A549 (cell line): Measurements from ENCODE around the gene DXO. TPM values are rescaled to one million over a fixed set of nuclear protein-coding genes. Genes with fewer than 3 reads are reported as not detected.

Experiments used
- ATAC-seq, 2 experiments: fragments of 200-7000 bp in 1 of 2; fragments of >200 bp in 1 of 2; cut with Nextera tagmentation in 1 of 2; cut with Tn5 transposase in 1 of 2; 3 replicates each; pipeline versions ENCODE4 v1.8.0 to v1.9.1; 2018 to 2020; ENCODE audit warnings: mild to moderate bottlenecking in 1 of 2, moderate library complexity in 1 of 2
- CTCF ChIA-PET: fragments of 300-600 bp; sonication (Branson Sonifier 250); formaldehyde crosslinking; extraction: SDS; loops from one replicate; lab custom pipeline; 2021; ENCODE audit warnings: antibody characterized with exemption, inconsistent platforms; lab: Yijun Ruan, JAX
- POLR2A ChIA-PET: fragments of 350-600 bp; formaldehyde crosslinking; extraction: SDS; loops from one replicate; lab custom pipeline; 2021; ENCODE audit warnings: antibody characterized with exemption, inconsistent platforms; lab: Yijun Ruan, JAX
- DNase-seq, 2 experiments: peaks; one replicate each; pipeline versions ENCODE4 v3.0.0 to v3.0.0-alpha.2; 2011 to 2016; ENCODE audit warnings: low read depth in 1 of 2, low spot score in 1 of 2
- FAIRE-seq: peaks from 2 replicates; lab custom pipeline; 2011; peaks lifted over from hg19 to GRCh38; lab: Jason Lieb, UNC
- H3K27ac ChIP-seq, 2 experiments: fragments of >200 bp; sonication (Bioruptor Twin); formaldehyde crosslinking; 3 replicates each; pipeline ENCODE4 v1.5.1; 2016 to 2017
- H3K4me1 ChIP-seq: fragments of >200 bp; sonication (Bioruptor Twin); formaldehyde crosslinking; 3 replicates; pipeline ENCODE4 v1.6.1; 2016
- H3K4me2 ChIP-seq: fragments of >200 bp; sonication (Bioruptor Twin); formaldehyde crosslinking; 3 replicates; pipeline ENCODE4 v1.6.1; 2016
- H3K4me3 ChIP-seq: fragments of >200 bp; sonication (Bioruptor Twin); formaldehyde crosslinking; 3 replicates; pipeline ENCODE4 v1.5.1; 2016
- H3K9me3 ChIP-seq: fragments of >200 bp; sonication (Bioruptor Twin); formaldehyde crosslinking; 3 replicates; pipeline ENCODE4 v1.6.1; 2016
- CBX8 ChIP-seq: fragments of 200-600 bp; sonication (generic); IDR thresholded peaks from 2 replicates; pipeline ENCODE4 v1.6.1; 2016
- CTCF ChIP-seq: fragments of >200 bp; sonication (Bioruptor Twin); formaldehyde crosslinking; IDR thresholded peaks from 3 replicates; pipeline ENCODE4 v1.5.1; 2016
- EHMT2 ChIP-seq: fragments of 200-600 bp; sonication (generic); IDR thresholded peaks from 2 replicates; pipeline ENCODE4 v1.6.1; 2016; ENCODE audit warnings: antibody characterized with exemption, low read depth, mild to moderate bottlenecking, moderate library complexity
- FOSB ChIP-seq: fragments of 250-450 bp; sonication (Bioruptor Pico); IDR thresholded peaks from 2 replicates; pipeline ENCODE4 v1.5.0; 2020; ENCODE audit warnings: mild to moderate bottlenecking, moderate library complexity
- FOXS1 ChIP-seq: fragments of 250-450 bp; sonication (Bioruptor Pico); IDR thresholded peaks from 2 replicates; pipeline ENCODE4 v1.5.0; 2020; ENCODE audit warnings: mild to moderate bottlenecking, moderate library complexity
- GATA3 ChIP-seq: IDR thresholded peaks from 2 replicates; pipeline ENCODE4 v1.6.1; 2012; ENCODE audit warnings: borderline replicate concordance
- HDAC2 ChIP-seq: fragments of 200-600 bp; sonication (generic); IDR thresholded peaks from 2 replicates; pipeline ENCODE4 v1.6.1; 2016
- HOXB5 ChIP-seq: fragments of 250-450 bp; sonication (Bioruptor Pico); IDR thresholded peaks from 2 replicates; pipeline ENCODE4 v1.5.0; 2020; ENCODE audit warnings: mild to moderate bottlenecking, moderate library complexity
- JUN ChIP-seq, 2 experiments: fragments of >200 bp; sonication (Bioruptor Twin); formaldehyde crosslinking; IDR thresholded peaks; 2 replicates in 1 of 2; 3 replicates in 1 of 2; pipeline ENCODE4 v1.6.1; 2016 to 2017
- MAX ChIP-seq: IDR thresholded peaks from 2 replicates; pipeline ENCODE4 v1.6.1; 2012
- MYC ChIP-seq: IDR thresholded peaks from 2 replicates; pipeline ENCODE4 v1.6.1; 2012; ENCODE audit warnings: mild to moderate bottlenecking, inconsistent platforms, low read length, improper control_type of control experiment, borderline replicate concordance
- NPAS2 ChIP-seq: fragments of 250-450 bp; sonication (Bioruptor Pico); IDR thresholded peaks from 2 replicates; pipeline ENCODE4 v1.8.0; 2022; ENCODE audit warnings: mild to moderate bottlenecking, moderate library complexity, borderline replicate concordance
- POLR2A ChIP-seq: IDR thresholded peaks from 2 replicates; pipeline ENCODE4 v1.6.1; 2012; ENCODE audit warnings: mild to moderate bottlenecking, low read length
- RAD21 ChIP-seq, 2 experiments: fragments of >200 bp in 1 of 2; sonication (Bioruptor Twin) in 1 of 2; formaldehyde crosslinking in 1 of 2; IDR thresholded peaks in 1 of 2; conservative IDR thresholded peaks in 1 of 2; 2 replicates in 1 of 2; 3 replicates in 1 of 2; pipeline ENCODE4 v1.6.1; 2012 to 2018; ENCODE audit warnings: inconsistent platforms in 1 of 2
- RCOR1 ChIP-seq: fragments of 150-350 bp; IDR thresholded peaks from 2 replicates; pipeline ENCODE4 v1.6.1; 2014; ENCODE audit warnings: antibody characterized with exemption, low read length, low read depth
- ZFP36 ChIP-seq: fragments of 450-650 bp; IDR thresholded peaks from 2 replicates; pipeline ENCODE4 v1.6.1; 2014; ENCODE audit warnings: borderline replicate concordance; ENCODE audit not compliant: partially characterized antibody
- WGBS: methylation state at CpG from one replicate; pipeline ENCODE4 v1.1.6; 2017; ENCODE audit errors: missing lambda C conversion rate; 5-methylcytosine and 5-hydroxymethylcytosine counted together
- polyA plus RNA-seq, 4 experiments: library from polyadenylated mRNA; depleted of rRNA in 3 of 4; stranded (reverse); fragments of >200 nt; fragmentation: RNase III in 1 of 4; extraction: RNeasy Plus Mini Kit Qiagen cat#74134 plus additional on column Dnase treatment in 1 of 4; gene quantifications; 2 replicates in 3 of 4; 3 replicates in 1 of 4; pipeline ENCODE4 v1.2.3, GENCODE V29; 2011 to 2017
- TF ChIP-seq, protein P1 (sequence below): IDR thresholded peaks from 2 replicates; pipeline ENCODE4 v1.6.1; 2012

Gene DXO
- polyA plus RNA-seq, 2 of the 4 experiments (the other 2 are of a cell fraction): 12.7 to 15.6 TPM

- no peak for TF ChIP-seq CTCF
Measured at GRCh38 chr6:31967926-31968320, 4.0 kb downstream of the DXO start (continued).

GRCh38 chr6:31966997-31967925 lies 4.7 kb downstream of the DXO start:
- POLR2A ChIA-PET: no interaction called here
- Histone ChIP-seq H3K4me1 (peaks cover 9% of the 10 kb centered on the region; the same call in 1 of the 3 replicates), H3K4me3 (no peak overlapping the region), H3K27ac (no peak overlapping the region), H3K4me2 (no peak overlapping the region), H3K9me3 (no peaks in the 10 kb centered on the region)
- FAIRE-seq (no peak), ATAC-seq (no peak), DNase-seq (no peak)
- CTCF ChIA-PET: interaction anchor here (1.4 kb wide), 1 partner anchor 15 kb away, joined by 9 read pairs; no protein-coding TSS in a partner anchor
- no peak for TF ChIP-seq CBX8
- TF ChIP-seq FOSB (CRISPR knock-in tag): no peak
- TF ChIP-seq POLR2A: no peak
- TF ChIP-seq NPAS2 (CRISPR knock-in tag): no peak
- TF ChIP-seq HOXB5: no peak
- WGBS: 90% methylated on average over 10 of the region's 10 CpGs

DNA sequence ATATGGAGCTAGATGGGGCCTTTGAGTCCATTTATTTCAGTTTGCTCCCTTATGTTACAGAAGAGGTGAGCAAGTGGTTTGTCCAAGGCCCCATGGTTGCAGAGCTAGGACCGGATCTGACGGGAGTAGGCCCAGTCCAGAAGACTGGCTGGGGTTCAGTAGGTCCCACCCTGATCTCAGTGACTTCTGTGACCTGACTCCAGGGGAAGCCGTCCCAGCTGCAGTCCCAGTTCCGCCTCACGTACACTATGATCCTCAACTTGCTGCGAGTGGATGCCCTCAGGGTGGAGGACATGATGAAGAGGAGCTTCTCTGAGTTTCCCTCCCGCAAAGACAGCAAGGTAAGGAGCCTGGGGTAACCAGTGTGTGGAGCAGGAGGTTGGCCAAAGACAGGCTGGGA lies 5.4 kb downstream of the DXO start:
- ATAC-seq (no peak), FAIRE-seq (no peak), DNase-seq (no peak)
- Histone ChIP-seq H3K4me3 (no peak overlapping the region), H3K27ac (no peak overlapping the region), H3K9me3 (no peaks in the 10 kb centered on the region), H3K4me2 (no peak overlapping the region), H3K4me1 (peaks cover 9% of the 10 kb centered on the region; the same call in 1 of the 3 replicates)
- CTCF ChIA-PET: interaction anchor here (1.2 to 1.4 kb wide), 2 partner anchors 14 to 368 kb away, joined by 3 to 9 read pairs; no protein-coding TSS in a partner anchor
- WGBS: 93% methylated on average over 7 of the region's 7 CpGs
- TF ChIP-seq RCOR1: no peak
- TF ChIP-seq, protein P1, sequence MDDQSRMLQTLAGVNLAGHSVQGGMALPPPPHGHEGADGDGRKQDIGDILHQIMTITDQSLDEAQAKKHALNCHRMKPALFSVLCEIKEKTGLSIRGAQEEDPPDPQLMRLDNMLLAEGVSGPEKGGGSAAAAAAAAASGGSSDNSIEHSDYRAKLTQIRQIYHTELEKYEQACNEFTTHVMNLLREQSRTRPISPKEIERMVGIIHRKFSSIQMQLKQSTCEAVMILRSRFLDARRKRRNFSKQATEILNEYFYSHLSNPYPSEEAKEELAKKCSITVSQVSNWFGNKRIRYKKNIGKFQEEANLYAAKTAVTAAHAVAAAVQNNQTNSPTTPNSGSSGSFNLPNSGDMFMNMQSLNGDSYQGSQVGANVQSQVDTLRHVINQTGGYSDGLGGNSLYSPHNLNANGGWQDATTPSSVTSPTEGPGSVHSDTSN: no peak
- TF ChIP-seq RAD21 (conservative IDR thresholded peaks at IDR 0.05 in 1 of 2, IDR thresholded peaks at IDR 0.05 in 1 of 2): no peak
- no peak for TF ChIP-seq FOXS1 (CRISPR knock-in tag)
- no peak for TF ChIP-seq MYC
- TF ChIP-seq ZFP36: no peak
- TF ChIP-seq HDAC2: no peak
- no peak for TF ChIP-seq JUN (IDR thresholded peaks at IDR 0.05)
- TF ChIP-seq EHMT2: no peak
- POLR2A ChIA-PET: no interaction called here

DNA sequence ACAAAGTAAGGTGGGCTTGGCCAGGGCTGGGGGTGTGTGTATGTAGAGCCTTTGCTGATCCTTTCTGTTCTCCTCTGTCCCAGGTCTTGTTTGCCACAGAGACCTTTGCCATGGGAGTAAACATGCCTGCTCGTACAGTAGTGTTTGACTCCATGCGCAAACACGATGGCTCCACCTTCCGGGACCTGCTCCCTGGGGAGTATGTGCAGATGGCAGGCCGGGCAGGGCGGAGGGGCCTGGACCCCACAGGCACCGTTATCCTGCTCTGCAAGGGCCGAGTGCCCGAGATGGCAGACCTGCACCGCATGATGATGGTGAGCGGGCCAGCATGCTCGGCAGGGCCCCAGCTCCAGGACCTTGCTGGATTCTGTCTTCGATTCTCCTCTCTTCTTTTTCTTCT lies 6.2 kb downstream of the DXO start:
- ATAC-seq: no peak

More for the DNA sequence above, 6.2 kb downstream of the DXO start:
- FAIRE-seq (no peak), DNase-seq (no peak)
- WGBS: 95% methylated on average over 11 of the region's 13 CpGs
- H3K4me3 ChIP-seq: no peak overlapping the region
- H3K4me1 ChIP-seq: peaks cover 4% of the 10 kb centered on the region; the same call in 1 of the 3 replicates
- no peak overlapping the region for H3K27ac ChIP-seq
- CTCF ChIA-PET: interaction anchor here (0.6 to 1.4 kb wide), 4 partner anchors 14 to 367 kb away, joined by 3 to 9 read pairs (median 3); no protein-coding TSS in a partner anchor
- H3K9me3 ChIP-seq: no peaks in the 10 kb centered on the region
- H3K4me2 ChIP-seq: no peak overlapping the region
- TF ChIP-seq GATA3 (no peak), MAX (no peak)
- POLR2A ChIA-PET: no interaction called here
